ENCODE data around the gene INTS12.

GRCh38 chr4:105683038-105683437 is 25.5 kb downstream of the INTS12 start:
- TF ChIP-seq, protein P1, sequence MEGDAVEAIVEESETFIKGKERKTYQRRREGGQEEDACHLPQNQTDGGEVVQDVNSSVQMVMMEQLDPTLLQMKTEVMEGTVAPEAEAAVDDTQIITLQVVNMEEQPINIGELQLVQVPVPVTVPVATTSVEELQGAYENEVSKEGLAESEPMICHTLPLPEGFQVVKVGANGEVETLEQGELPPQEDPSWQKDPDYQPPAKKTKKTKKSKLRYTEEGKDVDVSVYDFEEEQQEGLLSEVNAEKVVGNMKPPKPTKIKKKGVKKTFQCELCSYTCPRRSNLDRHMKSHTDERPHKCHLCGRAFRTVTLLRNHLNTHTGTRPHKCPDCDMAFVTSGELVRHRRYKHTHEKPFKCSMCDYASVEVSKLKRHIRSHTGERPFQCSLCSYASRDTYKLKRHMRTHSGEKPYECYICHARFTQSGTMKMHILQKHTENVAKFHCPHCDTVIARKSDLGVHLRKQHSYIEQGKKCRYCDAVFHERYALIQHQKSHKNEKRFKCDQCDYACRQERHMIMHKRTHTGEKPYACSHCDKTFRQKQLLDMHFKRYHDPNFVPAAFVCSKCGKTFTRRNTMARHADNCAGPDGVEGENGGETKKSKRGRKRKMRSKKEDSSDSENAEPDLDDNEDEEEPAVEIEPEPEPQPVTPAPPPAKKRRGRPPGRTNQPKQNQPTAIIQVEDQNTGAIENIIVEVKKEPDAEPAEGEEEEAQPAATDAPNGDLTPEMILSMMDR (IDR thresholded peaks at IDR 0.05) = no peak
- peak in 2 of 3 donors; percentile 28 to 57 for TF ChIP-seq POLR2AphosphoS5 (IDR thresholded peaks at IDR 0.05)
